Activated naive CD8-positive, alpha-beta T cell treated with anti-CD3 and anti-CD28 coated beads for 36 hours (primary cell): ENCODE data around the gene NCAM1. TPM values are rescaled to one million over a fixed set of nuclear protein-coding genes. Genes with fewer than 3 reads are reported as not detected.

Experiments used
- DNase-seq: peaks from one replicate; pipeline ENCODE4 v3.0.0; 2021
- H3K27ac Mint-ChIP-seq: one replicate; pipeline ENCODE4 v1.8.0; 2022; ENCODE audit warnings: mild to moderate bottlenecking, moderate library complexity, mixed read lengths
- H3K27me3 Mint-ChIP-seq: one replicate; pipeline ENCODE4 v1.8.0; 2022; ENCODE audit warnings: mild to moderate bottlenecking, mixed read lengths
- H3K36me3 Mint-ChIP-seq: one replicate; pipeline ENCODE4 v1.8.0; 2021; ENCODE audit warnings: mild to moderate bottlenecking, mixed read lengths
- H3K4me1 Mint-ChIP-seq: one replicate; pipeline ENCODE4 v1.8.0; 2021; ENCODE audit warnings: mixed read lengths
- H3K4me3 Mint-ChIP-seq: one replicate; pipeline ENCODE4 v1.8.0; 2022; ENCODE audit warnings: mild to moderate bottlenecking, moderate library complexity, mixed read lengths
- H3K9me3 Mint-ChIP-seq: one replicate; pipeline ENCODE4 v1.8.0; 2022; ENCODE audit warnings: mixed read lengths
- total RNA-seq, 2 experiments: library from RNA; stranded (reverse); gene quantifications; one replicate each; pipeline ENCODE4 v1.2.3, GENCODE V29; 2021

The NCAM1 gene
- total RNA-seq, 2 experiments from 2014 or later: 0.16 TPM; not detected in 1

- no peak for DNase-seq
- Mint-ChIP-seq H3K4me1 (no peaks in the 10 kb centered on the region), H3K9me3 (peaks cover 18% of the 10 kb centered on the region), H3K27ac (no peak overlapping the region), H3K27me3 (peaks cover 11% of the 10 kb centered on the region), H3K36me3 (no peaks in the 10 kb centered on the region), H3K4me3 (no peak overlapping the region)
Measured at GRCh38 chr11:112989198-112989597, 28.0 kb downstream of the NCAM1 start.

- no peaks in the 10 kb centered on the region for H3K36me3 Mint-ChIP-seq
- H3K4me1 Mint-ChIP-seq: no peaks in the 10 kb centered on the region
- H3K27me3 Mint-ChIP-seq: peaks cover 13% of the 10 kb centered on the region
- no peak overlapping the region for H3K27ac Mint-ChIP-seq
- peaks cover 8% of the 10 kb centered on the region for H3K9me3 Mint-ChIP-seq
- H3K4me3 Mint-ChIP-seq: no peak overlapping the region
- no peak for DNase-seq
Measured at GRCh38 chr11:112993808-112994207, 32.6 kb downstream of the NCAM1 start.

GRCh38 chr11:112995423-112996090 lies 34.3 kb downstream of the NCAM1 start:
- DNase-seq: no peak
- H3K4me3 Mint-ChIP-seq: no peak overlapping the region
- no peaks in the 10 kb centered on the region for H3K36me3 Mint-ChIP-seq
- no peaks in the 10 kb centered on the region for H3K4me1 Mint-ChIP-seq
- no peaks in the 10 kb centered on the region for H3K9me3 Mint-ChIP-seq
- H3K27me3 Mint-ChIP-seq: peaks cover 13% of the 10 kb centered on the region
- no peak overlapping the region for H3K27ac Mint-ChIP-seq

GRCh38 chr11:112996994-112997393 lies 35.8 kb downstream of the NCAM1 start:
- Mint-ChIP-seq H3K4me3 (no peak overlapping the region), H3K27ac (no peak overlapping the region), H3K36me3 (no peaks in the 10 kb centered on the region), H3K27me3 (peaks cover 13% of the 10 kb centered on the region), H3K9me3 (no peaks in the 10 kb centered on the region), H3K4me1 (no peaks in the 10 kb centered on the region)
- DNase-seq: no peak

- Mint-ChIP-seq H3K27me3 (peaks cover 13% of the 10 kb centered on the region), H3K9me3 (no peaks in the 10 kb centered on the region), H3K36me3 (no peaks in the 10 kb centered on the region), H3K4me3 (no peak overlapping the region), H3K4me1 (no peaks in the 10 kb centered on the region), H3K27ac (no peak overlapping the region)
- no peak for DNase-seq
Measured at GRCh38 chr11:112997857-112998466, 36.7 kb downstream of the NCAM1 start.

GRCh38 chr11:112999520-112999919 lies 38.3 kb downstream of the NCAM1 start:
- no peaks in the 10 kb centered on the region for H3K36me3 Mint-ChIP-seq
- no peaks in the 10 kb centered on the region for H3K9me3 Mint-ChIP-seq

GRCh38 chr11:113001709-113002108 lies 40.5 kb downstream of the NCAM1 start:
- Mint-ChIP-seq H3K4me3 (no peak overlapping the region), H3K4me1 (no peaks in the 10 kb centered on the region), H3K36me3 (no peaks in the 10 kb centered on the region), H3K27me3 (peaks cover 14% of the 10 kb centered on the region), H3K9me3 (no peaks in the 10 kb centered on the region), H3K27ac (no peak overlapping the region)
- no peak for DNase-seq

More at GRCh38 chr11:112999520-112999919, 38.3 kb downstream of the NCAM1 start:
- Mint-ChIP-seq H3K4me1 (no peaks in the 10 kb centered on the region), H3K27ac (no peak overlapping the region), H3K27me3 (peaks cover 13% of the 10 kb centered on the region), H3K4me3 (no peak overlapping the region)
- DNase-seq: no peak

- Mint-ChIP-seq H3K27ac (no peak overlapping the region), H3K4me3 (no peak overlapping the region), H3K27me3 (peaks cover 5% of the 10 kb centered on the region), H3K36me3 (no peaks in the 10 kb centered on the region), H3K9me3 (no peaks in the 10 kb centered on the region), H3K4me1 (no peaks in the 10 kb centered on the region)
- no peak for DNase-seq
Measured at GRCh38 chr11:113006896-113007445, 45.8 kb downstream of the NCAM1 start.

- no peaks in the 10 kb centered on the region for H3K27me3 Mint-ChIP-seq
- H3K9me3 Mint-ChIP-seq: no peaks in the 10 kb centered on the region
- H3K27ac Mint-ChIP-seq: no peak overlapping the region
- no peak overlapping the region for H3K4me3 Mint-ChIP-seq
- no peaks in the 10 kb centered on the region for H3K4me1 Mint-ChIP-seq
- no peaks in the 10 kb centered on the region for H3K36me3 Mint-ChIP-seq
- no peak for DNase-seq
Measured at GRCh38 chr11:113014262-113015097, 53.3 kb downstream of the NCAM1 start.

- no peak overlapping the region for H3K4me3 Mint-ChIP-seq
- H3K9me3 Mint-ChIP-seq: no peaks in the 10 kb centered on the region
- H3K4me1 Mint-ChIP-seq: no peaks in the 10 kb centered on the region
- no peak for DNase-seq
- H3K36me3 Mint-ChIP-seq: no peaks in the 10 kb centered on the region
- no peak overlapping the region for H3K27ac Mint-ChIP-seq
- no peaks in the 10 kb centered on the region for H3K27me3 Mint-ChIP-seq
Measured at GRCh38 chr11:113015098-113015455, 53.9 kb downstream of the NCAM1 start.

- H3K36me3 Mint-ChIP-seq: no peaks in the 10 kb centered on the region
- H3K4me1 Mint-ChIP-seq: no peaks in the 10 kb centered on the region
- H3K4me3 Mint-ChIP-seq: no peak overlapping the region
- no peaks in the 10 kb centered on the region for H3K27me3 Mint-ChIP-seq
- no peak overlapping the region for H3K27ac Mint-ChIP-seq
- DNase-seq: no peak
- no peaks in the 10 kb centered on the region for H3K9me3 Mint-ChIP-seq
Measured at GRCh38 chr11:113016905-113017304, 55.7 kb downstream of the NCAM1 start.

- H3K36me3 Mint-ChIP-seq: no peaks in the 10 kb centered on the region
- DNase-seq: no peak
- no peak overlapping the region for H3K27ac Mint-ChIP-seq
- H3K27me3 Mint-ChIP-seq: no peaks in the 10 kb centered on the region
- no peak overlapping the region for H3K4me3 Mint-ChIP-seq
- no peaks in the 10 kb centered on the region for H3K9me3 Mint-ChIP-seq
- H3K4me1 Mint-ChIP-seq: no peaks in the 10 kb centered on the region
Measured at GRCh38 chr11:113018913-113019312, 57.7 kb downstream of the NCAM1 start.

- Mint-ChIP-seq H3K27ac (no peak overlapping the region), H3K27me3 (no peaks in the 10 kb centered on the region), H3K9me3 (no peaks in the 10 kb centered on the region), H3K4me3 (no peak overlapping the region), H3K4me1 (no peaks in the 10 kb centered on the region), H3K36me3 (no peaks in the 10 kb centered on the region)
- DNase-seq: no peak
Measured at GRCh38 chr11:113019711-113020110, 58.5 kb downstream of the NCAM1 start.

GRCh38 chr11:113021111-113021510 lies 59.9 kb downstream of the NCAM1 start:
- no peaks in the 10 kb centered on the region for H3K36me3 Mint-ChIP-seq
- no peaks in the 10 kb centered on the region for H3K9me3 Mint-ChIP-seq
- H3K4me3 Mint-ChIP-seq: no peak overlapping the region
- peaks cover 4% of the 10 kb centered on the region for H3K27me3 Mint-ChIP-seq
- no peaks in the 10 kb centered on the region for H3K4me1 Mint-ChIP-seq
- DNase-seq: no peak
- no peak overlapping the region for H3K27ac Mint-ChIP-seq

GRCh38 chr11:113022262-113022661 lies 61.0 kb downstream of the NCAM1 start:
- Mint-ChIP-seq H3K9me3 (no peaks in the 10 kb centered on the region), H3K4me1 (no peaks in the 10 kb centered on the region), H3K4me3 (no peak overlapping the region), H3K36me3 (no peaks in the 10 kb centered on the region), H3K27ac (no peak overlapping the region), H3K27me3 (peaks cover 8% of the 10 kb centered on the region)
- DNase-seq: no peak
